ENCODE measurements around the gene CTNNA3.

DNA sequence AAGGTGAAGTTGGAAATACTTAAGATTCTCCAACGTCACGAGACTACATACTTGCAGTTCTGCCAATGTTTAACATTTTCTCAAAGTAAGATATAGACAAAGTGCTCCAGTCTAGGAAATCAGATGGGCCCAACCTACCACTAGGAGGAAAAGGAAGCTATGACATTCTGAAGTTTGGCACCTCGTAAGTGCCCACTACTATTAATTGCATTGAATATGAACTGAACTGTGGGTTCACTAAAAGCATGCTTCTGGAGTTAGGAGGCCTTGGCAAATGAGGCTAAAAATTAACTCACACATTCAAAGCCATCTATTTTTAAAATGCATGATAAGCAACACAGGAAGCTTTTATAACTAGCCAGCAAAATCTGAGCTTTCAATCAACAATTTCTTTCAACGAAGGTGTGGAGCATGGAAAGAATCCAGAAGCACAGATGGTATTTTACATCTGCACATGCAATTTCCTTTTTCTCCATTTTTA lies 620.5 kb downstream of the CTNNA3 start:
- TF ChIP-seq, protein P1, sequence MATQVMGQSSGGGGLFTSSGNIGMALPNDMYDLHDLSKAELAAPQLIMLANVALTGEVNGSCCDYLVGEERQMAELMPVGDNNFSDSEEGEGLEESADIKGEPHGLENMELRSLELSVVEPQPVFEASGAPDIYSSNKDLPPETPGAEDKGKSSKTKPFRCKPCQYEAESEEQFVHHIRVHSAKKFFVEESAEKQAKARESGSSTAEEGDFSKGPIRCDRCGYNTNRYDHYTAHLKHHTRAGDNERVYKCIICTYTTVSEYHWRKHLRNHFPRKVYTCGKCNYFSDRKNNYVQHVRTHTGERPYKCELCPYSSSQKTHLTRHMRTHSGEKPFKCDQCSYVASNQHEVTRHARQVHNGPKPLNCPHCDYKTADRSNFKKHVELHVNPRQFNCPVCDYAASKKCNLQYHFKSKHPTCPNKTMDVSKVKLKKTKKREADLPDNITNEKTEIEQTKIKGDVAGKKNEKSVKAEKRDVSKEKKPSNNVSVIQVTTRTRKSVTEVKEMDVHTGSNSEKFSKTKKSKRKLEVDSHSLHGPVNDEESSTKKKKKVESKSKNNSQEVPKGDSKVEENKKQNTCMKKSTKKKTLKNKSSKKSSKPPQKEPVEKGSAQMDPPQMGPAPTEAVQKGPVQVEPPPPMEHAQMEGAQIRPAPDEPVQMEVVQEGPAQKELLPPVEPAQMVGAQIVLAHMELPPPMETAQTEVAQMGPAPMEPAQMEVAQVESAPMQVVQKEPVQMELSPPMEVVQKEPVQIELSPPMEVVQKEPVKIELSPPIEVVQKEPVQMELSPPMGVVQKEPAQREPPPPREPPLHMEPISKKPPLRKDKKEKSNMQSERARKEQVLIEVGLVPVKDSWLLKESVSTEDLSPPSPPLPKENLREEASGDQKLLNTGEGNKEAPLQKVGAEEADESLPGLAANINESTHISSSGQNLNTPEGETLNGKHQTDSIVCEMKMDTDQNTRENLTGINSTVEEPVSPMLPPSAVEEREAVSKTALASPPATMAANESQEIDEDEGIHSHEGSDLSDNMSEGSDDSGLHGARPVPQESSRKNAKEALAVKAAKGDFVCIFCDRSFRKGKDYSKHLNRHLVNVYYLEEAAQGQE (IDR thresholded peaks at IDR 0.05; ENCODE audit: borderline replicate concordance) = no peak
- TF ChIP-seq TAF1 (IDR thresholded peaks at IDR 0.05; ENCODE audit: low read depth) (no peak), EP300 (conservative IDR thresholded peaks at IDR 0.05; ENCODE audit: poor library complexity, severe bottlenecking) (no peak), SMC3 (conservative IDR thresholded peaks at IDR 0.05; ENCODE audit: poor library complexity) (no peak)
- TF ChIP-seq, protein P2, sequence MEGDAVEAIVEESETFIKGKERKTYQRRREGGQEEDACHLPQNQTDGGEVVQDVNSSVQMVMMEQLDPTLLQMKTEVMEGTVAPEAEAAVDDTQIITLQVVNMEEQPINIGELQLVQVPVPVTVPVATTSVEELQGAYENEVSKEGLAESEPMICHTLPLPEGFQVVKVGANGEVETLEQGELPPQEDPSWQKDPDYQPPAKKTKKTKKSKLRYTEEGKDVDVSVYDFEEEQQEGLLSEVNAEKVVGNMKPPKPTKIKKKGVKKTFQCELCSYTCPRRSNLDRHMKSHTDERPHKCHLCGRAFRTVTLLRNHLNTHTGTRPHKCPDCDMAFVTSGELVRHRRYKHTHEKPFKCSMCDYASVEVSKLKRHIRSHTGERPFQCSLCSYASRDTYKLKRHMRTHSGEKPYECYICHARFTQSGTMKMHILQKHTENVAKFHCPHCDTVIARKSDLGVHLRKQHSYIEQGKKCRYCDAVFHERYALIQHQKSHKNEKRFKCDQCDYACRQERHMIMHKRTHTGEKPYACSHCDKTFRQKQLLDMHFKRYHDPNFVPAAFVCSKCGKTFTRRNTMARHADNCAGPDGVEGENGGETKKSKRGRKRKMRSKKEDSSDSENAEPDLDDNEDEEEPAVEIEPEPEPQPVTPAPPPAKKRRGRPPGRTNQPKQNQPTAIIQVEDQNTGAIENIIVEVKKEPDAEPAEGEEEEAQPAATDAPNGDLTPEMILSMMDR (IDR thresholded peaks at IDR 0.05; ENCODE audit: poor library complexity, severe bottlenecking) = no peak
